HG02678 (cell line): ENCODE data around the gene NTNG2.
"Not testable (repeated sequence)": the region's sequence is repeated elsewhere in the genome, so short reads cannot be mapped to it uniquely, and the experiment has no call there.

ENCODE experiments used
- ATAC-seq: cut with Tn5 transposase; IDR thresholded peaks from one replicate; pipeline ENCODE4 v1.9.1; 2021; ENCODE audit warnings: mild to moderate bottlenecking, moderate library complexity; ENCODE audit not compliant: unreplicated experiment

Gene NTNG2, protein sequence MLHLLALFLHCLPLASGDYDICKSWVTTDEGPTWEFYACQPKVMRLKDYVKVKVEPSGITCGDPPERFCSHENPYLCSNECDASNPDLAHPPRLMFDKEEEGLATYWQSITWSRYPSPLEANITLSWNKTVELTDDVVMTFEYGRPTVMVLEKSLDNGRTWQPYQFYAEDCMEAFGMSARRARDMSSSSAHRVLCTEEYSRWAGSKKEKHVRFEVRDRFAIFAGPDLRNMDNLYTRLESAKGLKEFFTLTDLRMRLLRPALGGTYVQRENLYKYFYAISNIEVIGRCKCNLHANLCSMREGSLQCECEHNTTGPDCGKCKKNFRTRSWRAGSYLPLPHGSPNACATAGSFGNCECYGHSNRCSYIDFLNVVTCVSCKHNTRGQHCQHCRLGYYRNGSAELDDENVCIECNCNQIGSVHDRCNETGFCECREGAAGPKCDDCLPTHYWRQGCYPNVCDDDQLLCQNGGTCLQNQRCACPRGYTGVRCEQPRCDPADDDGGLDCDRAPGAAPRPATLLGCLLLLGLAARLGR

DNA sequence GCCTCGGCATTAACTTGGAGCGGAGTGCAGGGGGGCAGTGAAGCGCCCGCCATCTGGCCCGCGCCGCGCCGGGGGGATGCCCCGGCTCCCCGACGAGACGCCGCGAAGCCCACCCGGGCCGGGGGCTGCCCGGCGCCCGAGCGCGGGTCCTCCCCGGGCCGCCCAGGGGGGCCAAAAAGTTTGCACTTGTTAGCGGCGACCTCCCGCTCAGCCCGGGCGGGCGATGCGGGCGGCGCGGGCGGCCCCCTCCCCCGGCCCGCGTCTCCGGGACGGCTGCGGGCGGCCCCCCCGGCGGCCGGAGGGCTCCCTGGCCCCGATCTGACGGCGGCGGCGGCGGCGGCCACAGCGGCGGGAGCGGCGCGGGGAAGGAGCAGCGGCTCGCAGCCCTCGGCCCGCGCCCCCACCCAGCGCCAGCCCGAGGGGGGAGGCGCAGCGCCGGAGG lies at the start of gene NTNG2:
TSS of gene NTNG2 (plus strand) at position 316 of the 442 bp plus-strand sequence. CDS start 4,774 bp downstream, outside the sequence.
- no peak for ATAC-seq

DNA sequence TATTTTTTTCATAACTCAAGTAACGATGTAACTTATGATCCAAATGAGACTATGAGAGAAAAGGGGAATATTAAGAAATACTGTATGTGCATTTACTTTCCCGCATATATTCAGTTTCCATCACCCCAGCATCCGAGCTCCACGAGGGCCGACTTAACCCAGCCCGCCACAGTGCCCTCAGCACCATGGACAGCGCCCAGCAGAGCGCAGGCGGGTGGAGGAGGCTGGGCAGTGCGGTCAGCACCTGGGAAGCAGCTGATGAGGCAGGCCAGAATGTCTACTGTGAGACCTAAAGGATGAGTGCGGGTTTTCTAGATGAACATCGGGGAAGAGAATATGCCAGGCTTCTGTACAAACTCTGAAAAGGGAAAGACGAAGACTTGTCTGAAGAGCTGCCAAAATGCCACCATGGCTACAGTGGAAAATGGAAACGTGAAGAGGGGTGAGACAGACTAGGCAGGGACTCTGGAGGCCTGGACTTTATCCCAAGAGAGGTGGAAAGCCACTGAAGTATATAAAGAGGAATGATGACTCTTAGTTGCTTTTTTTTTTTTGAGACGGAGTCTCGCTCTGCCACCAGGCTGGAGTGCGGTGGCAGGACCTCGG lies 47.7 kb upstream of the NTNG2 start:
- no peak for ATAC-seq

DNA sequence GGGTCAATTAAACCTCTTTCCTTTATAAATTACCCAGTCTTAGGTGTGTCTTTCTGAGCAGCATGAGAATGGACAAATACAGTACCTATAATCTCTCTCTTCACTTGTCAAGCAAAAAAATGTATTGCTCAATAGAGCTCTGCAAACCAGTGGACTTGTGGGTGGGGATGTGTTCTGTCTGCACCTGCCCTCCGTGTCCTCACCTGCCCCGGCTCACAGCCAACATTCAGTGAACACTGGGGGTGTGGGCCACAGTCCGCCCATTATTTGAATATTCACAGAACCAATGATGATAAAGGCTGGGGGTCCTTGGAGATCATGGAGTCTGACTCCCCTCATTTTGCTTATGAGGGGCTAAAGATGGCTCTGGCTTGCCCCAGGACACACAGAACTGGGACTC lies 45.3 kb upstream of the NTNG2 start:
- ATAC-seq: no peak

GRCh38 chr9:132117694-132118093 lies 44.2 kb upstream of the NTNG2 start:
- ATAC-seq: no peak

DNA sequence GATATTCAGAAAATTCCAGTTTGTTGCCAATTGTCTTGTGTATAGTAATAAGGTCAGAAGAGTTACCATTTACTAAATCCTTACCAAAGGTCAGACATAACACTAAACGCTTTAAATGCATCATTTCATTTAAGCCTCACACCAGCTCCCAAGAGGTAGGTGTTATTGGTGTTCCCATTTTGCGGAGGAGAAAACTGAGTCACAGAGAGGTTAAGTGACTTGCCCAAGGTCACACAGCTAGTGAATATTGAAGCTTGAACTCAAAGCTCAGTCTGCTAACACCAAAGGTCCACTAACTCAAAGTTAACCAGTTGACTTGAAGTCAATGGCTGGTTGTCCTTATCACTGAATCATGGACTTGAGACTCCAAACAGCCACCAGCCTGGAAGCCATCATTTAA lies 40.8 kb upstream of the NTNG2 start:
- no peak for ATAC-seq

GRCh38 chr9:132124800-132125199 lies 37.1 kb upstream of the NTNG2 start:
- no peak for ATAC-seq

- no peak for ATAC-seq
These were observed 36.5 kb upstream of the NTNG2 start for GRCh38 chr9:132125361-132125760.

DNA sequence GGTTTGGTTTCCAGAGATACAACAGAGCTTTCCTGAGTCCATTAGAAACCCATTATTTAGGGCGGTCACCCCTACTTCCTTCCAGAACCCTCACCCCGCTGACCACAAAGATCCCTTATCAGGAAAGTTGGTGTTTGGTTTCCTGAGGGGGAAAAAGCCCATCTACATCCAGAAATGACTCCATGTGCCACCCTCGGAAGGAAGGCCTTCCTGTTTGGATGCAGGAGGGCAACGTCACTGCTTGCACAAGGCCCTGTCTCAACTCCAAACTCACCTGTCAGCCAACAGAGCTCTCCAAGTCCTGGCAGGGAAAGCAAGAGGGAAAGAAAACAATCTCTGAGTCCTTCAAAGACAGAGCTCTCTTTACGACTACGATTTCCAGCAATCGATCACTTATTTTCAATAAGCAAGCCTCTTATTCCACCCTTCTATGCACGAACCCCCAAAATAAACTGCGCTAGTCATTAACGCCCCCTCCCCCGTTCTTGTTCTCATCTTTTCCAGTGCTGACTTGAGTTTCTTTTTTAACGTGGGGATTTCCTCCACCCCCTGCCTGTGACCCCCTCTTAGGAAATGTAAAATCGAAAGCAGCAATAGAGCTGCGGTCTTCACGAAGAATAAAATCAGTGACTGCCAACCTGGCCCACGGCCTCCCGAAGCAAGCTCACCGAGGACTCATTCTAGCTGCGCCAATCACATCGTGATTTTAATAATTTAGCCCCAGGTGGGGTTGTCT lies 35.7 kb upstream of the NTNG2 start:
- no peak for ATAC-seq

DNA sequence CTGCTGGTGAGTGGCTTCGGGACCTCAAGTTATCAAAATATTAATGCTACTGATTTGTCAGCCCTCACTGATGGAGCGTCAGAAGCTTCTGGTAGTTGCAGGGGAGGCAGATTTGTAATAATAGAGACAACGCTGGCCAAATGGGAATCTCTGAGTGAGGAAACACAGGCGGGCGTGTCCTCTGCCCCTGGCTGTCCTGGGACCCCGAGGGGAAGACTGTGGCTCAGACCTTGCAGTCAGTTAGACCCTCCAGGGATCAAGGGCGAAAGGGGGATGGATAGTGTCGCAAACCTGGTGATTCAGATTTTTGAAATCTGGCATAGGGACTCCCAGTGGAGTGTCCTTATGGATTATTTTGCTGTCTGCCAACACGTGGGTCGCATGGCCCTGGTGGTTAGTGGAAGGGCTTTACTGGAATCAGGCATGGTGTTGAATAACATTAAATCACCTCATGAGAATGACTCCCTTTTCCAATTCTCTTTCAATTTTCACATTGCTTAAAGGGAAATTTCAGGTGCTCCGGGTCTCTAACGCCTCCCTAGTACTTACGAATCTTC lies 35.1 kb upstream of the NTNG2 start:
- no peak for ATAC-seq

DNA sequence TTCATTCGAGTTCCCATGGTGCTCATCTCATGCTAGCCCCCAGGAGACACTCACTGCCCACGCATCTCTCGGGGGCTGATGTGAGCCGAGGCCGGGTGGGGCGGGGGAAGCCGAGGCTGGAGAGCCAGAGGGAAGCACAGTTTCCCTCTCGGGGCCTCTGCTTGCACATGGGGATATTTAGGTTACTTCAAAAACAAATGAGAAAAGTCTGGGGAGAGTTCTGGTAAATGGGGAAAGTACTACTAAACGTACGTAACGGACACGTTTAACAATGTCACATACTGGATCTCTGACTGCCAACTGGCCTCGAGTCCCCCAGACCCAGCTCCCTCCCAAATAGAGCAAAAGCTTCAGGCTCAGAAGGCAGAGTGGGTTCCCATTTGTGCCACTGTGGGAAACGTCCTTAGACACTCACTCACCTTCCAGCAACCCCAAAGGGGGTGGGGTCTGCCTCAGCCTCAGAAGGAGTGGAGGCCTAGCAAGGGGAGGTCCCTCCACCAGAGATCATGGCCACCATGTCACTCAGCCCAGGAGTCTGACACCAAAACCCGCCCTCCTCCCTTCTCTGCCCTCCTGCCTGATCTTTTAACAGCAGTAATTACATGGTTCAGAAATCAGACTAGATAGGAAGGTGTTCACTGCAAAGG lies 33.8 kb upstream of the NTNG2 start:
- no peak for ATAC-seq

GRCh38 chr9:132129535-132129934 lies 32.3 kb upstream of the NTNG2 start:
- ATAC-seq: no peak

GRCh38 chr9:132134085-132134484 lies 27.8 kb upstream of the NTNG2 start:
- ATAC-seq: not testable (repeated sequence)

- ATAC-seq: no peak
These were observed 26.4 kb upstream of the NTNG2 start for GRCh38 chr9:132135456-132135855.

DNA sequence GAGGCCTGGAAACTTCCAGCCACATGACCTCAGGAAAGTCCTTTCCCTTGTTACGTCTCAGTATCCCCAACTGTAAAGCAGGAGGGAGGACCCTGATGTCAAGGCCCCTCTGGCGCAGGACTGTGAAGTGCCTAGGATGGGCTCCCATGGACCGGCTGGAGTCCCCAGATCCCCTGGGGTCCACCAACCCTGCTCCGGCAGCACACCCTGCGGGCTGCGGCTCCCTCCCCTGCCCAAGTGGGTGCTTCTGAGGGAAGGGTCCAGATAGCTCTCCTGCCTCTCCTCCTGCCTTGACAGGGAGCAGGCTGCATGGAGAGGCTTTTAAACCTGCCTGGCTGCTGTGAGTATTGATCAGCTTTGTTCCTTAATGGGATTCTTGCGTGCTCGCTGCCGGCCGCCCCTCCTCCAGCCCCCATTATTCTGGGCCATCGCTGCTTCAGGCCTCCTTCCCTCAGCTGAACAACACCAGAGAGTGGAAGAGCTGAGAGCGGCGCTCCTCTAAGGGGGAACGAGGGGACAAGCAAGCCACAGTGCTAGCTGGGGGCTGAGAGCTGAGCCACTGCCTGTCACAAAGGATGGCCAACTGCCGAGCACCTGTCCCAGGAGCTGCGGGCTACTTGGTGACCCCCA lies 25.6 kb upstream of the NTNG2 start:
- ATAC-seq: no peak

- no peak for ATAC-seq
These were observed 20.4 kb upstream of the NTNG2 start for GRCh38 chr9:132141344-132141947.

DNA sequence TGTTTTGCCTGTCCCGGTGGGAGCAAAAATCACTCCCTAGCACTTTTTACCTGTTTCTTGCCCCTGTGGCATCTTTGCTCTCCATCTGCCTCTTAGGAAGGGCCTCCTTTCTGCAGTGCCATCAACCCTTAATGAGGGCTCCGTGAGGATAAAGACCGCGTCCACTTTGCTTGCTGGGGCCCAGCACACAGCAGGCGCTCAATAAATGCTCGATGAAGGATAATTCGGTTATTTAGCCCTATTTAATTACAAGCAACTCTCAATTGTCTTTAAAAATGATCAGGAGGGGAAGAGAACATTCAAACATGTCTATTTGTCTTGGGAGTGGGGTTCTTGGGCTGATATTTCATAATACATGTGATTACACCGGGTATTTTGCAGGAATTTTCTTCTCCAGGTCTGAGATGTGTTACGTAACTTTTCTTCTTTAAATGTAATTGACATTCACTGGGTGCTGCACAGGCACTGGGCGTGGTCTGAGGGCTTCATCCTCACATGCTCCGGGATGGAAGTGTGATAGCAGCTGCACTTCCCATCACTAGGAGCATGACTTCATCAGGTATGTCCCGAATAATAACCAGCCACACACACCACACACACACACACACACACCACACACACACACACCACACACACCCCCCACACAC lies 19.8 kb upstream of the NTNG2 start:
- no peak for ATAC-seq

DNA sequence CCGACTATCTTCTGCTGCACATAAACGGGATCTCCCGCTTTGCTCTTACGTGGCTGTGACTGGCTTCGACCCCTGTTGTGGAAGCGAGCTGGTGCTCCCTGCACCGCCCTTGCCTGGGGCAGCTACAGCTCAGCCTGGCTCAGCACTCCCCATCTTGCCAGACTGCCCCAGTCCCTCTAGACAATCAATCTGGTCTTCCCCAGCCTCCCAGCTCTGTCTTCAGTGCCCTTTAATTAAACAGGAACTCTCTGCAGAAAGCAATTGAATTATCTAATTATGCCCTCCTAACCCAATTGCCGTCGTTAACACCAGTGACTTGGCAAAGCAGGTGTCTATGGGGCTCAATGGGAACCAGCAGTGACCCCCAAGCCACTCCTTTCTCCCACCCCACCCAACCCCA lies 18.9 kb upstream of the NTNG2 start:
- ATAC-seq: no peak

DNA sequence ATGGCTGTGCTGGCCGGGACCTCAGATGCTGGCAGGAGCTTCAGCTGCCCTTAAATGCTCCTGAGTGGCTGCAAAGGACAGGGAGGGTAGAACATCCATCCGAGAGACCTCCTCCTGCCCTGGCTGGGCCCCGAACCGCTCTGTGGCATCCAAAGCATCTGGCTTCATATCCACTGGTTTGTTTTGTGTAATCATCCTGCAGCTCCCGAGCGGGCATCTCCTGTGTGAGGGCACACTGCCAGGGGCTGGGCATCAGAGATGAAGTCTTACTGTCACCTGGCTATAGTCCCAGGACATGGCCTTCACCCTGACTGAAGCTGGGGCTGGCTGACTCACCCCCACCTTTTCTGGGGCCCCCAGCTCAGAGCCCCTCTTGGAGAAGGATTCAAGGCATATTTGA lies 18.5 kb upstream of the NTNG2 start:
- ATAC-seq: no peak

DNA sequence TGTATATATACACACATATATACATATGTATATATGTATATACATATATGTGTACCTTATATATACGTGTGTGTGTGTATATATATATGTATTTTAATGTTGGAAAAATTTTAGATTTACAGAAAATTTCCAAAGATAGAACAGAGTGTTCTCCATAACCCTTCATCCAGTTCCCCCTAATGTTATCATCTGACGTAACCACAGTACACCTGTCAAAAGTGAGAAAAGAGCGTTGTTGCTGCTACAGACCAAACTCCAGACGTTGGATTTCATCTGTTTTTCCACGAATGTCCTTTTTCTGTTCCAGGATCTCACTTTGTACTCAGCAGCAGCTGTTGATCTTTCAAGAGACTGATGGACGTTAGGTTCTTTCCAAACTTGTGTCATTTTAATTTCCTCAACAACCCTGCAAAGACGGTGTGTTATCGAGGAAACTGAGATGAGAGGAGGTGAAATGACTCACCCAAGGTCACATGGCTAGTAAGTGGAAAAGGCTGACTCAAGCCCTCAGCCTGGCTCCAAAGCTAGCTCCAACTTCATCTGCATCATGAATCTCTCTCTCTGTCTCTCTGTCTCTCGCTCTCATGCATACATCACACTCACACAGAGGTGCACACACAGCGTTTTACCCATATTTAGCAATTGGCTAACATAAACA lies 17.0 kb upstream of the NTNG2 start:
- no peak for ATAC-seq
